HG03196 (cell line): ENCODE results near the gene SPRR4.

Source experiments
- ATAC-seq: cut with Tn5 transposase; IDR thresholded peaks from one replicate; pipeline ENCODE4 v1.9.1; 2021; ENCODE audit not compliant: unreplicated experiment

SPRR4 gene

DNA sequence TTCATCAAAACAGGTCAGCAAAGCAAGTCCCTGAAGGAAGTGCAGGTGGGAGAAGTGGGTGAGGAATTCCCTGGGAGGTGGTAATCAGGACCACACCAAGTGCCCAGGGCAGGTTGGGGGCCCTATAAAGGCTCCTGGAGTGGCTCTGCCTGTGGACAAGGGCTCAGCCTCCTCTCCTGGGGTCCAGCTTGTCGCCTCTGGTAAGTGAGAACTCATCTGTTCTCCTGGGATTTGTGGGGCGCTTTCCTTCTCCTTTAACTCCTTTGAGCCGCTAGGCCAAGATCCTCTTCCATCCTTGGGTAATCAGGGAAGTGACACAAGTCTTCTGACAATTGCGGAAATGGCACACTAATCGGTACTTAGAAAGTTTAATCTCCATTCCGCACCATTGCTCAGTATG lies at the start of gene SPRR4:
Gene SPRR4, plus strand, starts transcription at position 154 of the 400 bp plus-strand sequence. CDS start 1,243 bp downstream, outside the sequence.
- no peak for ATAC-seq

DNA sequence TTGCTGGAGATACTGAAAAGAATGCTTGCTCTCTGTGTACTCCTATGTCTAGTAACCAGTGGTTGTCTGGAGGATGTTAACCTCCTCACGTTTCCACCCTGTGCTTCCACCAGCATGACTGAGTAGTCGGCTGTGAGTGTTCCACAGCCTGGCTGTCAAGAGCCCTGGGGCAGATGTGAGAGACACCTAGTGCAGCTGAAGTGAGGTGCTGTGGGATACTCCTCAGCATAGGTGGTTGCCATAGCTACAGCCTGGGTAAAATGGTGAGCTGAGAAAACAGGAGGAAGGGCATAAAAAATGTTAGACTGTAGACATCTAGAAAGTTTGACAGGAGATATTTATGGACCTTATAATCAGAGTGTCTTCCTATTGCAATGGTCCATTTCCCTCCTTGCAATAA lies 46.3 kb upstream of the SPRR4 start:
- ATAC-seq, result no peak

GRCh38 chr1:152926091-152926490 lies 44.4 kb upstream of the SPRR4 start:
- ATAC-seq, result no peak

DNA sequence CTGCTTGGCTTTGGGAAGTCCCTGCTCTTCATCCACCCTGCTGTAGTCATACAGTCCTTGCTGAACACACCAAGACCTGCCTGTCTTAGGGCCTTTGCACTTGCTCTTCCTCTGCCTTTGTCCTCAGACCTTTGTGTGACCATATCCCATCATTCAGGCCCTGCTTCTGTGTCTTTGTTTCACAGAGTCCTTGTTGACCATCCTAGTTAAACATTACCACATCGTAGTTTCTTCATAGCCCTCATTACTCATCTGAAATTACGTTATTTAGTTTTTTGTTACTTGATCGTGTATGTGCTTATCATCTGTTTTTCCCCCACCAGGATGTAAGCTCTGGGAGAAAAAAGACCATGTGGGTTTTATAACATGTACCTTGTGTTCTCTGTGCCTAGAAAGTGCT lies 41.8 kb upstream of the SPRR4 start:
- ATAC-seq, result no peak

DNA sequence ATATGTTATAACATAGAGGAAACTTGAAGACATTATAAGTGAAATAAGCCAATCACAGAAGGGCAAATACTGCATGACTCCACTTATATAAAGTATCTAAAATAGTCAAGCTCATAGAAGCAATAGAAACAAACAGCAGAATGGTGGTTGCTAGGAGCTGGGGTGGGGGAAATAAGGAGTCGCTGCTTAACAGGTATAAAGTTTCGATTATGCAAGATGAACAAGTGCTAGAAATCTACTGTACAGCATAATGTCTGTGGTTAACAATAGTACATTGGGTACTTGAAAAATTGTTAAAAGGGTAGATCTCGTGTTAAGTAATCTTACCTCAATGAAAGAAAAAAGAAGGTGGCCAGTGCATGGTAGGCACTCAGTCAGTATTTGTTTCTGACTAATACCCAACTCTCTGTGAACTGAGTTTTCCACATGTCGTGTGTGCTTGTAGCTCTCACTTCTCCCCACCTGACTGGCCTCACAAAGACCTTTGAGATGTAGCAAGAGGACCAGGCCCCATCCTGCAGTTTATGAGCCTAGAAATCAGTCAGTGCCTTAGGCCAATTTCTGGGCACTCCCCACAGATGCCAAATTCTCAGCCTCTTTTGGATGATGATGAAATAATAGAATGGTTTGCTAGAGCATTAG lies 38.2 kb upstream of the SPRR4 start:
- ATAC-seq, result no peak

DNA sequence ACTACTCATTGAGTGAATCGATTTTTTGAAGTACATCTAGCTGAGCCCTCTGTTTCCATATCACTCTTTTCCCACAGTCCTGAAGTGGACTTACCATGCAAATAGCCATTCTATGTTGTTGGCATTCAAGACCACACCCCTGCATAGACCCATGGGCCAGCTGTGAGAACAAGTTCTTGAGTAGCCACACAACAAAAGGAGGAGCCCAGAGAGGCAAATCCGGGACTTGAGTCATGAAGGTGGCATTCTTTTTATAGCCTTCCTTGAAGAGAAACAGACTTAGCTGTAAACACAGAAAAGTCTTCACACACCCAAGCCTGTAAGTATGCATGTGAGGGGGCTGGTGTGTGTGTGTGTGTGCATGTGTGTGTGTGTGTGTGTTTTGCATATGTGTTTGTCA lies 37.3 kb upstream of the SPRR4 start:
- no peak for ATAC-seq

GRCh38 chr1:152940614-152941013 lies 29.8 kb upstream of the SPRR4 start:
- ATAC-seq, result no peak

- no peak for ATAC-seq
Measured at GRCh38 chr1:152941037-152941711, 29.3 kb upstream of the SPRR4 start.

GRCh38 chr1:152942161-152942560 lies 28.3 kb upstream of the SPRR4 start:
- ATAC-seq, result no peak

GRCh38 chr1:152946248-152946647 lies 24.2 kb upstream of the SPRR4 start:
- no peak for ATAC-seq

GRCh38 chr1:152946651-152947256 lies 23.7 kb upstream of the SPRR4 start, which contains the start of gene SPRR5:
TSS of gene SPRR5 (plus strand) at chr1:152947206. CDS start at chr1:152948555, 1,349 bp downstream.
- ATAC-seq, result no peak

DNA sequence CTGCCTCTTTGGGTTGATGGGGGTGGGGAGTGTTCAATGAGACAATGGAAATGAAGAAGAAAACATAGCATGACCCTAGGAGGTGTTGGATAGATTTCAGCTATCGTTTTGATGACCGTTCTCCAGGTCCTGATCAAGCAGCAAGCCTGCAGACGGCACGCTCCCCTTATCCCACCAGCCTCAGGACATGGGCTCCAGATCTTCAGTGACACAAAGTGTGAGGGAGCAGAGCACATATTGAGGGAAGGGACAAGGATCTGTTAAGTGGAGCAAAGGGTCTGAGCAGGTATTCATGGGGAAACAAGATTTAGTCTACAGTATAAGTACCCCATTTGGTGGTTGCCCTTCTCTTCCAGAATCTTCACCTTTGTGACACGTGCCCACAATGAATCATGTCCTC lies 18.7 kb upstream of the SPRR4 start:
- no peak for ATAC-seq

GRCh38 chr1:152953761-152954160 lies 16.7 kb upstream of the SPRR4 start:
- no peak for ATAC-seq

GRCh38 chr1:152954436-152954835 lies 16.0 kb upstream of the SPRR4 start:
- no peak for ATAC-seq

DNA sequence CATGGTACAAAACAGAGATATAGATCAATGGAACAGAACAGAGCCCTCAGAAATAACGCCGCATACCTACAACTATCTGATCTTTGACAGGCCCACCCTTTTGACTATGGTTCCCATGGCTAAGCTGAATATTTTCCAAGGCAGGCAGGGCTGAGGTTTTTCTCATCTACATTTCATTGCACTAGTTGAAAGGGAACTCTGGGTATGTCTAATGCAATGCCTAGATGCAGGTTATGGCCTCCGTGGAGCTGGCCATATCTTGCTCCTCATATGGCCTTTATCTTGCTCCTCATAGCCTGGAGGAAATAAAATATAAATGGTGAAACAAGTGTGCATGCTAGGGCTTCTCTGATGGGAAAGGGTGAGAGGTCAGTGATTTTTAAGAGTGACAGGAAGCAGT lies 12.9 kb upstream of the SPRR4 start:
- no peak for ATAC-seq

GRCh38 chr1:152959273-152959672 lies 11.2 kb upstream of the SPRR4 start:
- ATAC-seq, result no peak

DNA sequence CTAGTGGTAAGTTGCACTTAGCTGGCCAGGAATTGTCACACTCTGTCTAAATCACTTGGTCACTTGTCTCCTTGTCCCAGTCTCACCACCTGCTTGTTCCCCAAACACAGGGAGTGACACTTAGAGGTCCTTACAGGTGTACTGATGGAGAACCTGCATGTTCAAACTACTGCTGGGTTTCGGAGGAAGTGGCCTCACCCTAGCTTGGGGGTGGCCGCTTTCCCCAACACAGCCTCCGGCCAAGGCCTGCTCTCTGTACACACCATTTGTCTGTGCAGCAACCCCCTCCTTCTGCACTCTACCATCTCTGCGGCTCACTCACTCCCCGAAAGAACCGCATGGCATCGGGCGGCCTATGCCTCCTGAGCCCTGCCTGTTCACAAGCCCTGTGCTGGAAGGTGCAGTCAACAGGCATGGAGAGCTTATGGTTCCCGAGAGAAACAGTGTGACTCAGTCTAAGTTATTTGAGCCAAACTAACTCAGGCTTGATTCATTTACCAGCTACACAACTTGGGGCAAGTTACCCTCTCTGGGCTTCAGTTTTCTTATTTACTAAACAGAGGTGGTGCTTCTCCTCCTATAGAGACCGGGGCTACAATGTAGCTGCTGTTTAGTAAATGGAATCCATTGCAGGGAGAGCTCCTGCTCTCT lies 10.5 kb upstream of the SPRR4 start:
- no peak for ATAC-seq

DNA sequence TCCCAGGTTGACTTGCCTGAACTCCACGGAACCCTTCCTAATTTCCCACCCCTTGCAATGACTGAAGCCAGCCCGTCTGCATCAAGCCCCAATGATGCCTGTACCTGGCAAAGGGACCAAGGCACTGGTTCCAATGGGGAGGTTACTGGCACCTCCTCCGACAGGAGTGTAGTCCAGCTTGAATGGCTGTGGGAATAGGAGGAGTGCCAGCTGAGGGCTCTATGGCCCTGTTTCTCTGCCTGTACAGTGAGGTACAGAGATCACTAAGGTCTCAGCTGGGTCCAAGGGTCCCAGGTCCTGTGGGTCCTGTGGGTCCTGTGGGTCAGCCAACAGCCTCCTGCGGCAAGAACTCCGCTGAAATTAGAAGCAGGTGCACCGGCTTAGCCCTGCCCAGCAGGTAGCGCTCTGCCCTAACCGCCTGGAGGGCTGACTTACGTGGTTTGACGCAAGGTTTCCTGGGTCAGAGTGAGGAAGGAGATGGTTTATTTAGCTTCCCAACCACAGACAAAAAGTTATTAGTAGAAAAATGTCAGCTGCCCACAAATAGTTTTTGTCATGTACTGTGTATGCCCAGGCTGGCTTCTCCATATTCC lies 9.9 kb upstream of the SPRR4 start:
- ATAC-seq, result no peak

DNA sequence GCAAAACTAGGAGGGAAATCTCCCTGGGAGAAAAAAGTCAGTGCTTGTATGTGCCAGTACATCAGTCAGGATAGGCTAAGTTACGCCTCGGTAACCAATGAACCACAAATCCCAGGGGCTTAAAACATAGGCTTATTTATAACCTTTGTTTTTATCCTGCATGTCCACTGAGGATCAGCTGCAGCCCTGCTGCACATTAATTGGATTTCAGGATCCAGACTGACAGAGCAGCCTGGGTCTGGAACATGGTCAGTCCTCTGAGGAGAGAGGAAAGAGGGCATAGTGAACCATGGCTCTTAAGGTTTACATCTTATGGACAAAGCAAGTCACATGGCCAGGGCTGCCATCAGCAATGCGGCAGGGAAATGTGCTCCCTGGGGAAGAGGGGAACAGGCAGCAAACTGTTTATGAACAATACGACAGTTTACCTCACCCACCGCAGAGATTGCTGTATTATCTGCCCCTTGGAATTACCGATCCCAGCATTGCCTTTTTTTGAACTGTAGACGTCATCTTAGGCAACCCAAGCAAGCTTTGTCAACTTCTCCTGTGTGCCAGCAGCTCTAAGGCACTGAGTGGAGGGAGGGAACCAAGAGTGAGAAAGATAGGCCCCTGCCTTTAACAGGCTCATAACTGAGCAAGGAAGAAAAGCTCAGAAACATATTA lies 9.1 kb upstream of the SPRR4 start:
- ATAC-seq, result no peak

- no peak for ATAC-seq
Measured at GRCh38 chr1:152962876-152963415, 7.5 kb upstream of the SPRR4 start.

GRCh38 chr1:152964536-152964935 lies 5.9 kb upstream of the SPRR4 start:
- ATAC-seq, result no peak
